HepG2 (cell line): ENCODE measurements around the gene ABHD6. TPM values are rescaled to one million over a fixed set of nuclear protein-coding genes. Genes with fewer than 3 reads are reported as not detected.

Experiments
- ATAC-seq: fragments of 200-7000 bp; cut with Tn5 transposase; 3 replicates; pipeline ENCODE4 v1.9.1; 2020; ENCODE audit warnings: mild to moderate bottlenecking, moderate library complexity
- BruUV-seq: library from RNA; stranded (reverse); fragments of 400-500 nt; replicated peaks from 2 replicates; lab custom pipeline; 2021; lab: Mats Ljungman, UMichigan
- CTCF ChIA-PET: fragments of 300-600 bp; formaldehyde crosslinking; extraction: SDS; loops from one replicate; lab custom pipeline; 2021; ENCODE audit warnings: low total read pairs, inconsistent platforms, low intra/inter-chr PET ratio; lab: Yijun Ruan, JAX
- POLR2A ChIA-PET: fragments of 350-600 bp; sonication (Branson Sonifier 250); formaldehyde crosslinking; loops from one replicate; lab custom pipeline; 2020; ENCODE audit warnings: antibody characterized with exemption, inconsistent platforms; lab: Yijun Ruan, JAX
- DNase-seq: peaks from one replicate; pipeline ENCODE4 v3.0.0-alpha.2; 2015; ENCODE audit warnings: low spot score
- FAIRE-seq: peaks from 3 replicates; lab custom pipeline; 2011; peaks lifted over from hg19 to GRCh38; lab: Jason Lieb, UNC
- H2AFZ ChIP-seq: one replicate; pipeline ENCODE4 v1.6.1; 2011; ENCODE audit warnings: low read length, inconsistent platforms
- H3K27ac ChIP-seq: fragments of 300-600 bp; 3 replicates; pipeline ENCODE4 v1.8.0; 2011; ENCODE audit warnings: mixed run types, mild to moderate bottlenecking, mixed read lengths, low read length, inconsistent platforms; ENCODE audit not compliant: insufficient read depth; ENCODE audit errors: extremely low read length
- H3K27me3 ChIP-seq, 2 experiments: fragments of 200-600 bp in 1 of 2; 2 replicates in 1 of 2; 3 replicates in 1 of 2; pipeline versions ENCODE4 v1.6.0 to v1.8.0; 2011; ENCODE audit warnings: low read length in 2 of 2, mild to moderate bottlenecking in 2 of 2, moderate library complexity in 2 of 2, inconsistent platforms in 1 of 2; ENCODE audit not compliant: insufficient read depth in 2 of 2, control insufficient read depth in 1 of 2
- H3K36me3 ChIP-seq, 2 experiments: fragments of 200-600 bp in 1 of 2; replicated peaks in 1 of 2; 2 replicates in 1 of 2; 3 replicates in 1 of 2; pipeline versions ENCODE4 v1.5.1 to v1.8.0; 2011; ENCODE audit warnings: low read length in 2 of 2, inconsistent platforms in 1 of 2; ENCODE audit not compliant: insufficient read depth in 2 of 2, control insufficient read depth in 1 of 2
- H3K4me1 ChIP-seq: 2 replicates; pipeline ENCODE4 v1.5.1; 2012; ENCODE audit warnings: low read length, inconsistent platforms; ENCODE audit not compliant: insufficient read depth
- H3K4me2 ChIP-seq: 2 replicates; pipeline ENCODE4 v1.6.0; 2011; ENCODE audit warnings: low read depth, low read length, inconsistent platforms
- H3K4me3 ChIP-seq, 3 experiments: fragments of 200-600 bp in 1 of 3; sonication (generic), shearing (Covaris generic) in 1 of 3; replicated peaks in 1 of 3; 2 replicates each; pipeline ENCODE4 v1.5.1; 2011 to 2016; ENCODE audit warnings: low read length in 3 of 3, inconsistent platforms in 2 of 3, low read depth in 2 of 3, mild to moderate bottlenecking in 2 of 3, control low read depth in 1 of 3, mixed read lengths in 1 of 3; ENCODE audit not compliant: insufficient read depth in 1 of 3
- H3K79me2 ChIP-seq: one replicate; pipeline ENCODE4 v1.6.1; 2011; ENCODE audit warnings: low read length, inconsistent platforms; ENCODE audit not compliant: insufficient read depth
- H3K9ac ChIP-seq: 2 replicates; pipeline ENCODE4 v1.6.0; 2011; ENCODE audit warnings: mild to moderate bottlenecking, low read depth, low read length, inconsistent platforms; ENCODE audit not compliant: insufficient read depth
- H3K9me3 ChIP-seq: 2 replicates; pipeline ENCODE4 v1.5.1; 2012; ENCODE audit warnings: mild to moderate bottlenecking, low read length
- H4K20me1 ChIP-seq: 2 replicates; pipeline ENCODE4 v1.6.0; 2011; ENCODE audit warnings: inconsistent platforms, mild to moderate bottlenecking, low read length, moderate library complexity; ENCODE audit not compliant: insufficient read depth
- RORA ChIP-seq: sonication (generic); formaldehyde crosslinking; IDR thresholded peaks from 2 replicates; pipeline ENCODE4 v1.5.0; 2020; ENCODE audit warnings: mild to moderate bottlenecking, missing genetic modification reagents, moderate library complexity
- WGBS: methylation state at CpG from one replicate; pipeline ENCODE4 v1.1.6; 2017; ENCODE audit warnings: low lambda C conversion rate; 5-methylcytosine and 5-hydroxymethylcytosine counted together
- in situ Hi-C: cut with HindIII; loops from 2 replicates; pipeline ENCODE4 v1.10.0; 2017; ENCODE audit warnings: low pct_unique_long_range_greater_than_20kb; ENCODE audit not compliant: extremely low pct_ligation_motif_present
- intact Hi-C: fragments of 100-400 bp; cut with micrococcal nuclease; formaldehyde crosslinking; loops from one replicate; pipeline ENCODE4 v1.10.0; 2022; ENCODE audit not compliant: unreplicated experiment
- polyA plus RNA-seq, 8 experiments: library from polyadenylated mRNA; depleted of rRNA in 3 of 8; stranded (reverse) in 7 of 8; unstranded in 1 of 8; fragments of >200 nt; fragmentation: Illumina TruSeq in 4 of 8; extraction: Trizol in 4 of 8; gene quantifications; 2 replicates each; pipeline versions ENCODE4 v1.2.1 to v1.2.3, GENCODE V29; 2011 to 2016; ENCODE audit warnings: low read depth in 4 of 8, missing spikeins in 1 of 8, mixed read lengths in 1 of 8; ENCODE audit not compliant: insufficient read depth in 1 of 8
- total RNA-seq, 5 experiments: library from RNA; depleted of rRNA; stranded (reverse); fragments of >200 nt; fragmentation: Illumina TruSeq; extraction: Trizol; gene quantifications; 2 replicates each; pipeline ENCODE4 v1.2.3, GENCODE V29; 2016; ENCODE audit warnings: low read depth in 1 of 5
- TF ChIP-seq, protein P1 (sequence below): sonication (generic); formaldehyde crosslinking; conservative IDR thresholded peaks from 2 replicates; pipeline ENCODE4 v1.8.0; 2022; ENCODE audit warnings: low read depth, missing genetic modification reagents
- TF ChIP-seq, protein P2 (sequence below): sonication (generic); formaldehyde crosslinking; IDR thresholded peaks from 2 replicates; pipeline ENCODE4 v1.4.0; 2020; ENCODE audit warnings: missing genetic modification reagents, borderline replicate concordance
- TF ChIP-seq, protein P3 (sequence below): sonication (generic); formaldehyde crosslinking; IDR thresholded peaks from 2 replicates; pipeline ENCODE4 v1.8.0; 2023; ENCODE audit warnings: mild to moderate bottlenecking, missing genetic modification reagents

Gene ABHD6
- total and polyA plus RNA-seq, 2 of the 13 experiments (the other 11 are each of a cell fraction or from before 2014, with no cell fraction given), result 9.0 to 17.2 TPM

DNA sequence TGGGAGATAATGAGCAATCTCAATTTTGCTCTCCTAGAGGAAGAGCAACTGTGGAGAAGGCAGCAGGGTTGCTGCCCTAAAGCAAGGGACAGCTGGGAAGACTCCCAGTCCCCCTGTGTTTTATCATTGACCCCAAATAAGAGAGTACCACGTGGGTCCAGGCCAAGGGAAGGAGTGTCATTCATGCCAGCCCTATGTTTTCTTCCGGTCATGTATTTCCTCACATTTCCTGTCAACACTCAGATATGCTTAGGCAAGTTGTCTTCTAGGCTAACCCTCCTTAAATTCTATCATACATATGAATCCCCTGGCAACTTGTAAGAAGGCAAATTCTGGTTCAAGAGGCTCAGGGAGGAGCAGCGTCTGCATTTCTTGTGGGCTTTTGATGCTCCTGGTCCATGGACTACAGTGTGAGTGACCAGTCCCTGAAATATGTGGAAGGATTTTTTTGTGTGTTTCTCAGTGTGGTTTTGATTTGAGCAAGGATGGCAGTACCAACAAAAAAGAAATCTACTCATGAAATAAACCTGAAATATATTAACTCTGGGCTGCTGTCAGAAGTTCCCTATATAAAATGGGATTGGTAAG is 36.5 kb downstream of the ABHD6 start:
- Histone ChIP-seq H4K20me1 (no peaks in the 10 kb centered on the region), H3K9me3 (no peaks in the 10 kb centered on the region), H3K9ac (no peak overlapping the region), H2AFZ (no peak overlapping the region), H3K27me3 (no peaks in the 10 kb centered on the region), H3K4me1 (0 out of 2 replicates have a peak, but pooled peaks cover 6% of the 10 kb centered on the region), H3K36me3 (peaks cover 4 to 11% of the 10 kb centered on the region in 2 experiments; a peak in 4 of 5 replicates), H3K79me2 (no peaks in the 10 kb centered on the region), H3K4me3 (no peak overlapping the region), H3K4me2 (no peak overlapping the region), H3K27ac (no peak overlapping the region)
- TF ChIP-seq, protein P1, sequence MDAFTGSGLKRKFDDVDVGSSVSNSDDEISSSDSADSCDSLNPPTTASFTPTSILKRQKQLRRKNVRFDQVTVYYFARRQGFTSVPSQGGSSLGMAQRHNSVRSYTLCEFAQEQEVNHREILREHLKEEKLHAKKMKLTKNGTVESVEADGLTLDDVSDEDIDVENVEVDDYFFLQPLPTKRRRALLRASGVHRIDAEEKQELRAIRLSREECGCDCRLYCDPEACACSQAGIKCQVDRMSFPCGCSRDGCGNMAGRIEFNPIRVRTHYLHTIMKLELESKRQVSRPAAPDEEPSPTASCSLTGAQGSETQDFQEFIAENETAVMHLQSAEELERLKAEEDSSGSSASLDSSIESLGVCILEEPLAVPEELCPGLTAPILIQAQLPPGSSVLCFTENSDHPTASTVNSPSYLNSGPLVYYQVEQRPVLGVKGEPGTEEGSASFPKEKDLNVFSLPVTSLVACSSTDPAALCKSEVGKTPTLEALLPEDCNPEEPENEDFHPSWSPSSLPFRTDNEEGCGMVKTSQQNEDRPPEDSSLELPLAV (CRISPR knock-in tag), result no peak
- TF ChIP-seq, protein P2, sequence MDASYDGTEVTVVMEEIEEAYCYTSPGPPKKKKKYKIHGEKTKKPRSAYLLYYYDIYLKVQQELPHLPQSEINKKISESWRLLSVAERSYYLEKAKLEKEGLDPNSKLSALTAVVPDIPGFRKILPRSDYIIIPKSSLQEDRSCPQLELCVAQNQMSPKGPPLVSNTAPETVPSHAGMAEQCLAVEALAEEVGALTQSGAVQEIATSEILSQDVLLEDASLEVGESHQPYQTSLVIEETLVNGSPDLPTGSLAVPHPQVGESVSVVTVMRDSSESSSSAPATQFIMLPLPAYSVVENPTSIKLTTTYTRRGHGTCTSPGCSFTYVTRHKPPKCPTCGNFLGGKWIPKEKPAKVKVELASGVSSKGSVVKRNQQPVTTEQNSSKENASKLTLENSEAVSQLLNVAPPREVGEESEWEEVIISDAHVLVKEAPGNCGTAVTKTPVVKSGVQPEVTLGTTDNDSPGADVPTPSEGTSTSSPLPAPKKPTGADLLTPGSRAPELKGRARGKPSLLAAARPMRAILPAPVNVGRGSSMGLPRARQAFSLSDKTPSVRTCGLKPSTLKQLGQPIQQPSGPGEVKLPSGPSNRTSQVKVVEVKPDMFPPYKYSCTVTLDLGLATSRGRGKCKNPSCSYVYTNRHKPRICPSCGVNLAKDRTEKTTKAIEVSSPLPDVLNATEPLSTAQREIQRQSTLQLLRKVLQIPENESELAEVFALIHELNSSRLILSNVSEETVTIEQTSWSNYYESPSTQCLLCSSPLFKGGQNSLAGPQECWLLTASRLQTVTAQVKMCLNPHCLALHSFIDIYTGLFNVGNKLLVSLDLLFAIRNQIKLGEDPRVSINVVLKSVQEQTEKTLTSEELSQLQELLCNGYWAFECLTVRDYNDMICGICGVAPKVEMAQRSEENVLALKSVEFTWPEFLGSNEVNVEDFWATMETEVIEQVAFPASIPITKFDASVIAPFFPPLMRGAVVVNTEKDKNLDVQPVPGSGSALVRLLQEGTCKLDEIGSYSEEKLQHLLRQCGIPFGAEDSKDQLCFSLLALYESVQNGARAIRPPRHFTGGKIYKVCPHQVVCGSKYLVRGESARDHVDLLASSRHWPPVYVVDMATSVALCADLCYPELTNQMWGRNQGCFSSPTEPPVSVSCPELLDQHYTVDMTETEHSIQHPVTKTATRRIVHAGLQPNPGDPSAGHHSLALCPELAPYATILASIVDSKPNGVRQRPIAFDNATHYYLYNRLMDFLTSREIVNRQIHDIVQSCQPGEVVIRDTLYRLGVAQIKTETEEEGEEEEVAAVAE (CRISPR knock-in tag), result no peak
- TF ChIP-seq, protein P3, sequence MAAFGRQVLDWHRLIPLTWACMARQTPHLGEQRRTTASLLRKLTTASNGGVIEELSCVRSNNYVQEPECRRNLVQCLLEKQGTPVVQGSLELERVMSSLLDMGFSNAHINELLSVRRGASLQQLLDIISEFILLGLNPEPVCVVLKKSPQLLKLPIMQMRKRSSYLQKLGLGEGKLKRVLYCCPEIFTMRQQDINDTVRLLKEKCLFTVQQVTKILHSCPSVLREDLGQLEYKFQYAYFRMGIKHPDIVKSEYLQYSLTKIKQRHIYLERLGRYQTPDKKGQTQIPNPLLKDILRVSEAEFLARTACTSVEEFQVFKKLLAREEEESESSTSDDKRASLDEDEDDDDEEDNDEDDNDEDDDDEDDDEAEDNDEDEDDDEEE, result no peak
- TF ChIP-seq RORA, result no peak
- intact Hi-C loops (no loop called here), in situ Hi-C loops (no loop called here)
- 96% methylated on average over 3 of the region's 3 CpGs for WGBS
- no peak for ATAC-seq
- no peak for FAIRE-seq
- no peak for DNase-seq
- POLR2A ChIA-PET, result no interaction called here
- CTCF ChIA-PET, result no interaction called here
- no TSS peak for BruUV-seq
